Spleen (tissue), 11 donors: ENCODE measurements around the gene PPIL4. TPM values are rescaled to one million over a fixed set of nuclear protein-coding genes. Genes with fewer than 3 reads are reported as not detected.

Source experiments
- DNase-seq: peaks from one replicate; pipeline ENCODE4 v3.0.0-alpha.2; 2020
- H3K27ac ChIP-seq, 8 donors: fragments of 200-600 bp; sonication (generic) in 7 of 8; 1 replicate in 4 of 8; 2 replicates in 4 of 8; pipeline versions ENCODE4 v1.5.0 to v1.8.0; 2016 to 2021; ENCODE audit warnings: inconsistent platforms in 4 of 8, mild to moderate bottlenecking in 4 of 8, moderate library complexity in 1 of 8
- H3K27me3 ChIP-seq, 7 donors: fragments of 200-600 bp; sonication (generic) in 6 of 7; replicated peaks in 1 of 7; 1 replicate in 4 of 7; 2 replicates in 3 of 7; pipeline versions ENCODE4 v1.5.0 to v1.8.0; 2016 to 2021; ENCODE audit warnings: inconsistent platforms in 3 of 7, mild to moderate bottlenecking in 1 of 7
- H3K36me3 ChIP-seq, 6 donors: fragments of 200-600 bp; sonication (generic) in 5 of 6; 1 replicate in 4 of 6; 2 replicates in 2 of 6; pipeline versions ENCODE4 v1.5.0 to v1.8.0; 2016 to 2021; ENCODE audit warnings: inconsistent platforms in 2 of 6
- H3K4me1 ChIP-seq, 6 donors: fragments of 200-600 bp; sonication (generic) in 5 of 6; 1 replicate in 3 of 6; 2 replicates in 3 of 6; pipeline versions ENCODE4 v1.5.0 to v1.8.0; 2016 to 2021; ENCODE audit warnings: inconsistent platforms in 3 of 6
- H3K4me3 ChIP-seq, 8 donors: fragments of 200-600 bp; sonication (generic) in 7 of 8; 1 replicate in 4 of 8; 2 replicates in 4 of 8; pipeline versions ENCODE4 v1.5.0 to v1.8.0; 2016 to 2021; ENCODE audit warnings: inconsistent platforms in 4 of 8, mild to moderate bottlenecking in 4 of 8, moderate library complexity in 2 of 8
- H3K9me3 ChIP-seq, 8 donors: fragments of 200-600 bp; sonication (generic) in 7 of 8; 1 replicate in 4 of 8; 2 replicates in 4 of 8; pipeline versions ENCODE4 v1.5.0 to v1.8.0; 2016 to 2021; ENCODE audit warnings: inconsistent platforms in 4 of 8
- CTCF ChIP-seq, 11 experiments: fragments of 200-600 bp in 7 of 11; fragments of 450-650 bp in 4 of 11; sonication (generic) in 4 of 11; IDR thresholded peaks in 8 of 11; conservative IDR thresholded peaks in 3 of 11; 1 replicate in 7 of 11; 2 replicates in 4 of 11; pipeline versions ENCODE4 v1.4.0 to v1.8.0; 2016 to 2021; ENCODE audit warnings: antibody characterized with exemption in 11 of 11, inconsistent platforms in 4 of 11, mild to moderate bottlenecking in 1 of 11
- POLR2A ChIP-seq, 3 donors: fragments of 450-650 bp; IDR thresholded peaks; one replicate each; pipeline ENCODE4 v1.5.1; 2017; ENCODE audit warnings: antibody characterized with exemption in 3 of 3, mild to moderate bottlenecking in 1 of 3
- POLR2AphosphoS5 ChIP-seq, 3 donors: sonication (generic); formaldehyde crosslinking; IDR thresholded peaks; one replicate each; pipeline ENCODE4 v1.5.1; 2017; ENCODE audit warnings: antibody characterized with exemption in 3 of 3
- WGBS, 5 donors: extraction: QIAGEN DNeasy Blood & Tissue Kit in 3 of 5; methylation state at CpG; one replicate each; pipeline versions ENCODE4 v1.1.5 to v1.1.7; 2013 to 2018; 5-methylcytosine and 5-hydroxymethylcytosine counted together
- intact Hi-C: fragments of 100-400 bp; cut with DNase I; formaldehyde crosslinking; loops from one replicate; pipeline ENCODE4 v1.15.0; 2023; ENCODE audit warnings: low total_unique reads
- polyA plus RNA-seq, 3 donors: library from polyadenylated mRNA; stranded (reverse); fragments of 200-250 nt; gene quantifications; one replicate each; pipeline ENCODE4 v1.2.1, GENCODE V29; 2013
- total RNA-seq, 7 donors: library from RNA; depleted of rRNA in 3 of 7; stranded (reverse); fragments of >200 nt in 3 of 7; fragmentation: NEBNext Ultra II Directional in 4 of 7; extraction: Animal tissue kit (Norgen Biotek cat#: 25700) in 4 of 7; gene quantifications; one replicate each; pipeline versions ENCODE4 v1.1.0 to v1.2.1, GENCODE V29; 2016 to 2021
- donor health status: healthy with polysubstance abuse.
- donor health status: DM: no; HTN: no; CAD: no; lungs with moderate emphysema.
- donor health status: DM: no; HTN: no; CAD: no.
- donor health status: Bipolar disorder and iron deficiency.
- donor health status: healthy.
- donor health status: DM: no; HTN: no; CAD: no.
- donor health status: DM: yes; HTN: yes; CAD: no.

PPIL4 gene
- total and polyA plus RNA-seq, 10 donors, result 14.7 to 36.8 (median 26.4) TPM

DNA sequence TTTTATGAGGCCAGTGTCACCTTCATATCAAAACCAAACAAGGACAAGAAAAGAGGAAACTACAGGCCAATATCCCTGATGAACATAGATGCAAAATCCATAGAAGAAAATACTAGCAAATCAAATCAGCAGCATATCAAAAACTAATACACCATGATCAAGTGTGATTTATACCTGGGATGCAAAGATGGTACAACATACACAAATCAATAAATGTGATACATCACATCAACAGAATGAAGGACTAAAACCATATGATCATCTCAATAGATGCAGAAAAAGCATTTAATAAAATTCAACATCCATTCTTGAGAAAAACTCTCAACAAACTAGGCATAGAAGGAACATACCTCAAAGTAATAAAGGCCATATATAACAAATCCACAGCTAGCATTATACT lies 12.2 kb upstream of the PPIL4 start:
- Histone ChIP-seq H3K27ac (no peak overlapping the region), H3K4me3 (no peak overlapping the region), H3K9me3 (no peaks in the 10 kb centered on the region), H3K36me3 (no peaks in the 10 kb centered on the region), H3K27me3 (peaks cover 0 to 20% (median 0%) of the 10 kb centered on the region in 7 donors), H3K4me1 (no peaks in the 10 kb centered on the region)
- DNase-seq, result no peak
- intact Hi-C loops, result no loop called here
- TF ChIP-seq POLR2A (IDR thresholded peaks at IDR 0.05) (no peak), CTCF (IDR thresholded peaks at IDR 0.05 in 8 of 11, conservative IDR thresholded peaks at IDR 0.05 in 3 of 11) (no peak), POLR2AphosphoS5 (IDR thresholded peaks at IDR 0.05) (no peak)

DNA sequence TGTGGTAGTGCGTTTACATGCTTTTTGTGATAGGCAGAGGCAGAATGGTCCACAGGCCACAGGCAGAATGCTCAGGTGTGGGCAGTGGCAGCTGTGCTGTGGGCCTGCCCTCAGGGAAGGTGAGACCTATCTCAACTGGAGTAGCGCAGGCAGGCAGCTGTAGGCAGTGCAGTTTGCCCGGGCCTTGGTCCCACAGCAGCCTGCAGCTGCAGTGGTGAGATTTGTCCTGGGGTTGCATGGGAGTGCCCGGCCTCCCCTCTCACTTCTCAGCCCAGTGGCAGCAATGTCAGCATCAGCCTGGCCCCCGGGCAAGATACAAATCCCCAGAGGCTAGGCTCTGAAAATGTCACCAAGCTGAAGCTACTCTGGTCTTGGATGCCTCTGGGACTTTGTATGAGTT lies 6.1 kb upstream of the PPIL4 start:
- intact Hi-C loops, result no loop called here
- TF ChIP-seq POLR2A (IDR thresholded peaks at IDR 0.05), result no peak
- no peak for TF ChIP-seq CTCF (IDR thresholded peaks at IDR 0.05 in 8 of 11, conservative IDR thresholded peaks at IDR 0.05 in 3 of 11)
- TF ChIP-seq POLR2AphosphoS5 (IDR thresholded peaks at IDR 0.05), result no peak
- WGBS, 5 donors, result 66 to 88% (median 78%) methylated on average over 2 to 5 of the region's 5 CpGs
- Histone ChIP-seq H3K27ac (no peak overlapping the region), H3K27me3 (peaks cover 0 to 21% (median 0%) of the 10 kb centered on the region in 7 donors), H3K4me1 (peaks cover 0 to 3% (median under 1%) of the 10 kb centered on the region in 6 donors), H3K36me3 (no peaks in the 10 kb centered on the region), H3K4me3 (no peak overlapping the region), H3K9me3 (no peaks in the 10 kb centered on the region)
- no peak for DNase-seq

GRCh38 chr6:149545258-149545753 lies 537 bp downstream of the PPIL4 start:
- WGBS, 5 donors, result 0 to 1% (median 1%) methylated on average over 16 of the region's 16 CpGs

More at GRCh38 chr6:149545258-149545753, 537 bp downstream of the PPIL4 start:
- intact Hi-C loops, result no loop called here
- H3K27me3 ChIP-seq, result no peaks in the 10 kb centered on the region
- peaks cover 2 to 21% (median 5%) of the 10 kb centered on the region in 6 donors for H3K36me3 ChIP-seq
- peaks cover 23 to 61% (median 43%) of the 10 kb centered on the region in 6 donors for H3K4me1 ChIP-seq
- DNase-seq, result peak; percentile 82
- H3K27ac ChIP-seq, result peak overlapping the region; percentile 94 to 99 (median 96)
- TF ChIP-seq CTCF (IDR thresholded peaks at IDR 0.05 in 8 of 11, conservative IDR thresholded peaks at IDR 0.05 in 3 of 11) (peak in 2 of 11 experiments; percentile 7 to 29), POLR2A (IDR thresholded peaks at IDR 0.05) (no peak)
- H3K9me3 ChIP-seq, result no peaks in the 10 kb centered on the region
- H3K4me3 ChIP-seq, result peak overlapping the region; percentile 84 to 98 (median 90)
